ENCODE measurements around the gene DOCK2. TPM values are rescaled to one million over a fixed set of nuclear protein-coding genes. Genes with fewer than 3 reads are reported as not detected.

Gene DOCK2
- total and polyA plus RNA-seq, 2 experiments from 2014 or later: 6.5 to 10.4 TPM

- WGBS, 2 experiments (ENCODE audit: low coverage in 1 of 2, low lambda C conversion rate in 2 of 2, missing lambda C conversion rate in 2 of 2): 67% methylated on average over 4 of the region's 4 CpGs
- Histone ChIP-seq H3K4me1 (ENCODE audit: insufficient read depth) (peaks cover 30% of the 10 kb centered on the region), H4K20me1 (ENCODE audit: insufficient read depth) (no peaks in the 10 kb centered on the region), H3K27me3 (replicated peaks; ENCODE audit: insufficient read depth) (no peaks in the 10 kb centered on the region), H3K4me2 (ENCODE audit: unreplicated experiment) (peak overlapping the region; percentile 35), H3K4me3 (no peak overlapping the region), H2AFZ (no peak overlapping the region), H3K27ac (peak overlapping the region; percentile 66), H3K79me2 (ENCODE audit: insufficient read depth) (peaks cover 16% of the 10 kb centered on the region; the same call in 1 of the 2 replicates), H3K36me3 (ENCODE audit: low read depth) (peaks cover 33% of the 10 kb centered on the region), H3F3A (ENCODE audit: insufficient read depth) (peaks cover 60% of the 10 kb centered on the region), H3K9me3 (ENCODE audit: low read depth) (no peaks in the 10 kb centered on the region), H3K9ac (peak overlapping the region; percentile 14; the same call in 1 of the 2 replicates), H3K9me2 (ENCODE audit: insufficient read depth) (no peaks in the 10 kb centered on the region)
- DNase-seq: peak; percentile 59
- in situ Hi-C loops (cut with MboI): no loop called here
- TF ChIP-seq EZH2 (IDR thresholded peaks at IDR 0.05; ENCODE audit: insufficient read depth, poor library complexity, severe bottlenecking) (no peak), EZH2phosphoT487 (IDR thresholded peaks at IDR 0.05; ENCODE audit: insufficient read depth, low read depth) (no peak)
Observed at GRCh38 chr5:169874621-169875020, 237.5 kb downstream of the DOCK2 start.

- 35 to 37% methylated on average over 8 of the region's 8 CpGs for WGBS, 2 experiments (ENCODE audit: low coverage in 1 of 2, low lambda C conversion rate in 2 of 2, missing lambda C conversion rate in 2 of 2)
- H2AFZ ChIP-seq: 0 out of 2 replicates have a peak overlapping the region, but pooled peaks have one; percentile 2
- peak overlapping the region; percentile 66 for H3K27ac ChIP-seq
- H4K20me1 ChIP-seq (ENCODE audit: insufficient read depth): no peaks in the 10 kb centered on the region
- peaks cover 35% of the 10 kb centered on the region for H3K36me3 ChIP-seq (ENCODE audit: low read depth)
- H3K9ac ChIP-seq: peak overlapping the region; percentile 14; the same call in 1 of the 2 replicates
- TF ChIP-seq EZH2phosphoT487 (IDR thresholded peaks at IDR 0.05; ENCODE audit: insufficient read depth, low read depth) (no peak), EZH2 (IDR thresholded peaks at IDR 0.05; ENCODE audit: insufficient read depth, poor library complexity, severe bottlenecking) (no peak)
- no peaks in the 10 kb centered on the region for H3K9me2 ChIP-seq (ENCODE audit: insufficient read depth)
- no peaks in the 10 kb centered on the region for H3K9me3 ChIP-seq (ENCODE audit: low read depth)
- peak; percentile 85 for DNase-seq
- peaks cover 30% of the 10 kb centered on the region for H3K4me1 ChIP-seq (ENCODE audit: insufficient read depth)
- H3K4me3 ChIP-seq: no peak overlapping the region
- H3K79me2 ChIP-seq (ENCODE audit: insufficient read depth): peaks cover 21% of the 10 kb centered on the region; the same call in 1 of the 2 replicates
- in situ Hi-C loops (cut with MboI): no loop called here
- peak overlapping the region; percentile 35 for H3K4me2 ChIP-seq (ENCODE audit: unreplicated experiment)
- H3F3A ChIP-seq (ENCODE audit: insufficient read depth): peaks cover 58% of the 10 kb centered on the region
- H3K27me3 ChIP-seq (replicated peaks; ENCODE audit: insufficient read depth): no peaks in the 10 kb centered on the region
Observed at GRCh38 chr5:169875091-169875728, 238.1 kb downstream of the DOCK2 start.

- H2AFZ ChIP-seq: 0 out of 2 replicates have a peak overlapping the region, but pooled peaks have one; percentile 2
- DNase-seq: no peak
- H4K20me1 ChIP-seq (ENCODE audit: insufficient read depth): no peaks in the 10 kb centered on the region
- H3K9ac ChIP-seq: no peak overlapping the region
- H3K9me2 ChIP-seq (ENCODE audit: insufficient read depth): no peaks in the 10 kb centered on the region
- peaks cover 37% of the 10 kb centered on the region for H3K36me3 ChIP-seq (ENCODE audit: low read depth)
- TF ChIP-seq EZH2phosphoT487 (IDR thresholded peaks at IDR 0.05; ENCODE audit: insufficient read depth, low read depth): no peak
- no peak for TF ChIP-seq EZH2 (IDR thresholded peaks at IDR 0.05; ENCODE audit: insufficient read depth, poor library complexity, severe bottlenecking)
- H3K79me2 ChIP-seq (ENCODE audit: insufficient read depth): peaks cover 21% of the 10 kb centered on the region; the same call in 1 of the 2 replicates
- peak overlapping the region; percentile 35 for H3K4me2 ChIP-seq (ENCODE audit: unreplicated experiment)
- 63 to 70% methylated on average over 4 of the region's 4 CpGs for WGBS, 2 experiments (ENCODE audit: low coverage in 1 of 2, low lambda C conversion rate in 2 of 2, missing lambda C conversion rate in 2 of 2)
- no peaks in the 10 kb centered on the region for H3K9me3 ChIP-seq (ENCODE audit: low read depth)
- peak overlapping the region; percentile 66 for H3K27ac ChIP-seq
- no peaks in the 10 kb centered on the region for H3K27me3 ChIP-seq (replicated peaks; ENCODE audit: insufficient read depth)
- H3K4me3 ChIP-seq: no peak overlapping the region
- in situ Hi-C loops (cut with MboI): no loop called here
- H3K4me1 ChIP-seq (ENCODE audit: insufficient read depth): peaks cover 30% of the 10 kb centered on the region
- H3F3A ChIP-seq (ENCODE audit: insufficient read depth): peaks cover 57% of the 10 kb centered on the region
Observed at GRCh38 chr5:169875731-169876130, 238.7 kb downstream of the DOCK2 start.

- in situ Hi-C loops (cut with MboI): no loop called here
- no peaks in the 10 kb centered on the region for H3K9me3 ChIP-seq (ENCODE audit: low read depth)
- no peaks in the 10 kb centered on the region for H4K20me1 ChIP-seq (ENCODE audit: insufficient read depth)
- H3K4me1 ChIP-seq (ENCODE audit: insufficient read depth): peaks cover 30% of the 10 kb centered on the region
- peak; percentile 75 for DNase-seq
- peak overlapping the region; percentile 35 for H3K4me2 ChIP-seq (ENCODE audit: unreplicated experiment)
- 7 to 31% methylated on average over 1 of the region's 1 CpG for WGBS, 2 experiments (ENCODE audit: low coverage in 1 of 2, low lambda C conversion rate in 2 of 2, missing lambda C conversion rate in 2 of 2)
- peaks cover 55% of the 10 kb centered on the region for H3F3A ChIP-seq (ENCODE audit: insufficient read depth)
- TF ChIP-seq EZH2 (IDR thresholded peaks at IDR 0.05; ENCODE audit: insufficient read depth, poor library complexity, severe bottlenecking) (no peak), EZH2phosphoT487 (IDR thresholded peaks at IDR 0.05; ENCODE audit: insufficient read depth, low read depth) (no peak)
- no peaks in the 10 kb centered on the region for H3K27me3 ChIP-seq (replicated peaks; ENCODE audit: insufficient read depth)
- peaks cover 44% of the 10 kb centered on the region for H3K36me3 ChIP-seq (ENCODE audit: low read depth)
- H2AFZ ChIP-seq: 0 out of 2 replicates have a peak overlapping the region, but pooled peaks have one; percentile 18
- H3K9me2 ChIP-seq (ENCODE audit: insufficient read depth): no peaks in the 10 kb centered on the region
- peak overlapping the region; percentile 66 for H3K27ac ChIP-seq
- H3K9ac ChIP-seq: no peak overlapping the region
- peaks cover 21% of the 10 kb centered on the region for H3K79me2 ChIP-seq (ENCODE audit: insufficient read depth)
- no peak overlapping the region for H3K4me3 ChIP-seq
Observed at GRCh38 chr5:169876386-169876785, 239.3 kb downstream of the DOCK2 start.
